Measurements from ENCODE around the gene CCDC112. TPM values are rescaled to one million over a fixed set of nuclear protein-coding genes. Genes with fewer than 3 reads are reported as not detected.

CCDC112 gene
- total and polyA plus RNA-seq, 2 of the 13 experiments (the other 11 are each of a cell fraction or from before 2014, with no cell fraction given) = 1.1 to 2.8 TPM

- no peak for TF ChIP-seq KIAA2018 (CRISPR knock-in tag; IDR thresholded peaks at IDR 0.05; ENCODE audit: borderline replicate concordance)
- TF ChIP-seq HDAC2 (CRISPR knock-in tag; IDR thresholded peaks at IDR 0.05) = no peak
- TF ChIP-seq ZNF616 (CRISPR knock-in tag; IDR thresholded peaks at IDR 0.05; ENCODE audit: low read depth) = no peak
Measured at GRCh38 chr5:115284021-115284420, 12.4 kb downstream of the CCDC112 start (continued).

- BruUV-seq (replicated peaks) = no TSS peak
- in situ Hi-C loops (cut with HindIII; ENCODE audit: extremely low pct_ligation_motif_present, low pct_unique_long_range_greater_than_20kb) = no loop called here
- CTCF ChIA-PET (ENCODE audit: low intra/inter-chr PET ratio, low total read pairs) = no interaction called here
Measured at GRCh38 chr5:115282131-115282530, 14.3 kb downstream of the CCDC112 start.

More at GRCh38 chr5:115282131-115282530, 14.3 kb downstream of the CCDC112 start:
- DNase-seq (ENCODE audit: low spot score) (no peak), ATAC-seq (no peak), FAIRE-seq (no peak)
- intact Hi-C loops (cut with micrococcal nuclease; ENCODE audit: unreplicated experiment) = no loop called here
- no peaks in the 10 kb centered on the region for H3K27me3 ChIP-seq (ENCODE audit: control insufficient read depth in 1 of 2, insufficient read depth in 2 of 2, low read length in 2 of 2)
- WGBS (ENCODE audit: low lambda C conversion rate) = 97% methylated on average over 1 of the region's 1 CpG
- no peak overlapping the region for H3K27ac ChIP-seq (ENCODE audit: extremely low read length, insufficient read depth, low read length)
- TF ChIP-seq MAFK (conservative IDR thresholded peaks at IDR 0.05 in 1 of 2, IDR thresholded peaks at IDR 0.05 in 1 of 2; ENCODE audit: low read length in 2 of 2) (0 out of 4 replicates have a peak, but pooled peaks of 1 of the 2 experiments have one; percentile 2), ZNF335 (CRISPR knock-in tag; IDR thresholded peaks at IDR 0.05) (no peak)
- H4K20me1 ChIP-seq (ENCODE audit: insufficient read depth, low read length) = no peaks in the 10 kb centered on the region
- no peaks in the 10 kb centered on the region for H3K79me2 ChIP-seq (ENCODE audit: insufficient read depth, low read length)
- H3K4me3 ChIP-seq (replicated peaks in 1 of 3; ENCODE audit: insufficient read depth in 1 of 3, low read depth in 2 of 3, low read length in 3 of 3) = no peak overlapping the region
- H2AFZ ChIP-seq (ENCODE audit: low read length) = no peak overlapping the region
- no peaks in the 10 kb centered on the region for H3K9me3 ChIP-seq (ENCODE audit: low read length)
- no peak overlapping the region for H3K9ac ChIP-seq (ENCODE audit: insufficient read depth, low read depth, low read length)
- POLR2A ChIA-PET = no interaction called here
- H3K36me3 ChIP-seq (replicated peaks in 1 of 2; ENCODE audit: control insufficient read depth in 1 of 2, insufficient read depth in 2 of 2, low read length in 2 of 2) = no peaks in the 10 kb centered on the region
- H3K4me2 ChIP-seq (ENCODE audit: low read depth, low read length) = no peak overlapping the region
- no peaks in the 10 kb centered on the region for H3K4me1 ChIP-seq (ENCODE audit: insufficient read depth, low read length)
